HG02973 (cell line): ENCODE measurements around the gene STARD5.
A peak's percentile ranks its signal among the peaks of the same experiment; 100 is the strongest.
"Not testable (repeated sequence)": the region's sequence is repeated elsewhere in the genome, so short reads cannot be mapped to it uniquely, and the experiment has no call there.

ENCODE experiments used
- ATAC-seq: cut with Tn5 transposase; IDR thresholded peaks from one replicate; pipeline ENCODE4 v1.9.1; 2021; ENCODE audit warnings: moderate library complexity; ENCODE audit not compliant: unreplicated experiment

Gene STARD5

GRCh38 chr15:81323944-81324881 lies at the start of gene STARD5:
STARD5 (minus strand) TSS chr15:81324141; CDS start chr15:81324099, 42 bp downstream.
- ATAC-seq = peak; percentile 100

DNA sequence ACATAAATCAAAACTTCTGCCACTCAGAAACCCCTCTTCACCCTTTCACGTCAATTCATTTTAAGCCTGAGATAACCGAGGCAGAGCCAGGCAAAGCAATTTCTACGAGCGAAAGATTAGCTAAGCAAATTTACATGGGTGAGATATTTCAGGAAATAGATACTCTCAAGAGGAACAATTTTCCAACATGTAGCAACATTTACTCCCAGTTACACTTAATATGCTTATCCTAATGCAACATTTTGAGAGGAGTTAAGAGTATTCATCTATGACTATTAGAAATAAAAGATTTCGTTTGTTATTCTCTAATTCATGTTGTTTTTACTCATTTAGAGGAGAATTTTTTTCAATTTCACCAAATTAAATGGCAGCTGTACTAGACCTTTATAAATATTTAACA lies 49.2 kb upstream of the STARD5 start:
- ATAC-seq = no peak

GRCh38 chr15:81372575-81372974 lies 48.6 kb upstream of the STARD5 start:
- ATAC-seq = no peak

- no peak for ATAC-seq
Measured at GRCh38 chr15:81363718-81364500, 40.0 kb upstream of the STARD5 start.

- no peak for ATAC-seq
Measured at GRCh38 chr15:81363276-81363675, 39.3 kb upstream of the STARD5 start.

GRCh38 chr15:81362790-81363189 lies 38.8 kb upstream of the STARD5 start:
- ATAC-seq = no peak

DNA sequence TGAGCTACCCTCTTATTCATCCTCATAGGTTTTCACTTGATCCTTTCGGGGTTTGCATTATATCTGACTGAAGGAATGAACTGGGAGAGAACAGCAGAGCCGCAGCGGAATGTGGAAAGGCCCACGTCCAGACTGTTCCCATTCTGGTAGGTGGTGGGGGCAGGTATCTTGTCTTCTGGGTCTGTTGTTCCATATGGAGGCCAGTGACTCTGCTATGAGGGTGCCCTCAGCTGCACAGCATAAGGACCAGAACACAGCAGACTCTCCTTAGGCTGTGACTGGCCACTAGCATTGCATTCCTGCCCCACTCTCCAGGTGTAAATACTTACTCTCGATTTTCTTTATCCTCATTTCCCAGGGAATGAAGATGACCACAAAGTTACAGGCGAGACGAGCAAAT lies 38.0 kb upstream of the STARD5 start:
- ATAC-seq = no peak

- ATAC-seq = no peak
Measured at GRCh38 chr15:81360491-81360890, 36.5 kb upstream of the STARD5 start.

DNA sequence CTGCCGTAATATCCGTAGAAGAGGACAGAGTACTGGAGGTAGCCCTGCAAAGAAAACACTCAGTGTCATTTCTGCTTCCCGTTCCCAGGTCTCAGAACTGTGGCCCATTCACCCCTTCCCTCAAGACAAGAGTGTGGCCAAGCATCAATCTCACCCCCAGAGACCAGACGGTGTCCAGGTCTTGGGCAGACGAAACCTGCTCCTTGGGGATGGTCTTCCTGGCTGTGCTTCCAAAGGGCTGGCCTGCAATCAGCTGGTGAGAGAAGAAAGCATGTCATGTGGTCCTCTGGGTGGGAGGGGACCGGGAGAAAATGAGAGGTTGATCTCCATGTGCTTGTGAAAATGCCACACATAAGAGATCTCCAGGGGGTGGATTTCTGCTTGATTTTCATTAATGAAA lies 34.3 kb upstream of the STARD5 start:
- no peak for ATAC-seq

- no peak for ATAC-seq
Measured at GRCh38 chr15:81357180-81357686, 33.3 kb upstream of the STARD5 start.

DNA sequence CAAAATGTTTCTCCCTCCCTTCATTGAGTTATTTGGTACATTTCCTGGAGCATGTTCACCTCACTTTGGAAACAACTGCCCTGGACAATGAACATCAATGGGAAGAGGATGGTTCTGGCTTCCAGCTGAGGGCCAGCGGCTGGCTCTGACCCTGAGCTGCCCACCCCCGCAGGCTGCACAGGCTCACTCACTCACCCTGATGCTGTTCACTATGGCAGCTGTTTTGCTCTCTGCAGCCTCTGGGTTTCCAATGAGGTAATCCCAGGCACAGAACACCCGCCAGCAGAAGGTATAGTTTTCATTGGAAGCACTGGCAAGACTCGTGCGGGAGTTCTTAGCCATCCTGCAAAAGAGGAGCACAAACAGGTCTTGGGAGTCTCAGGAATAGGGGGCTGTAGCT lies 32.3 kb upstream of the STARD5 start:
- no peak for ATAC-seq

DNA sequence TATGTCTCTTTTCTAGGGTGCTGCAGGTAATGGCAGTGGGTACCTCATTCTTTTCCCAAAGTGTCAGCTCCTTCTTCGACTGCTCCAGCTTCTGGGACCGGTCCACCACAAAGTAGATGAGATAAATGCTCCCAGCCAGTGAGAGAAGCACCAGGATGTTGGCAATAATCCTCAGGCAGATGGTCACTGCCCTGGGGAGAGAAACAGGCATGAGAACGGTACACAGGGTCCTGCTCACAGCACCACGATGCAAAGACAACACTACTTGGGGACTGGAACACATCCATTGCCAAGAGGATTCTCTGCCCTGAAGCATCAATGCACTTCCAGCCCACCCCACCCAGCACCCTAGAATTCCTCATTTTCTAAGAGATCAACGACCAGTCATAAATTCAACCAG lies 27.7 kb upstream of the STARD5 start:
- no peak for ATAC-seq

DNA sequence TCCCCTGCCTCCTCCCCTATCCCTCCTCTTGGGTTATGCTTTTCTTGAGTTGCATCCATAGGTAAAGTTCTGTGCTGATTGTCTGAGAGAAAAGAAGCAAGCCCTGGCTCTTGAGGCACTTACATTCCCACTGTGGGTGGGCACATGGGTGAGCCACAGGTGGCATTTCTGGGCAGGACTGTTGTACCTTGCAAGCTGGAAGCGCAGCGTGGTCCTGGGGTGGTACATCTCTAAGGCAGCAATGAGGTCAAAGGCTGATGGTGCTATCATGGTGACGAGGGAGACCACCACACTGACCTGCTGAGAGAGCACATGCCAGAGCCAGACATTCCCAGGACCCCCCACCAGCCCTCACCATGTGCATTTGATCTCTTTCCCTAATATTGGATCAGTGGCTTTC lies 25.3 kb upstream of the STARD5 start:
- ATAC-seq = no peak

GRCh38 chr15:81348691-81349090 lies 24.8 kb upstream of the STARD5 start:
- ATAC-seq = not testable (repeated sequence)

GRCh38 chr15:81347910-81348309 lies 24.0 kb upstream of the STARD5 start:
- no peak for ATAC-seq

DNA sequence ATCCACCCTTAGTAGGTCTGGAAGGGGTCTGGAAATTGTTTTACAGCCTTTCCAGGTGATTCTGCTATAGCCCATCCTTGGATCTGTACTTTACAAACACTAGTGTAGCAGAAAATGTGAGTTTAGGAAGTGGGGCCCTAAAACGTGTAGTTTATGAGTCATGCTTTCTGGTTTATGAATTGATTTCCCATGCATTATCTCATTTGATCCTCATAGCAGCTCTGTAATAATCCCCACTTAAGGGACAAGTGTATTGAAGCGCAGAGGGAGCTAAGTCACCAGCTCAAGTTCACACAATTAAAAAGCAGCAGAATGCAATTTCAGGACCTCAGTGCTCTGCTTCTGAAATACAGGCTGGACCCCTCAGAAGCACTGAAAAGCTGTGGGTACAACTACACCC lies 22.7 kb upstream of the STARD5 start:
- no peak for ATAC-seq

DNA sequence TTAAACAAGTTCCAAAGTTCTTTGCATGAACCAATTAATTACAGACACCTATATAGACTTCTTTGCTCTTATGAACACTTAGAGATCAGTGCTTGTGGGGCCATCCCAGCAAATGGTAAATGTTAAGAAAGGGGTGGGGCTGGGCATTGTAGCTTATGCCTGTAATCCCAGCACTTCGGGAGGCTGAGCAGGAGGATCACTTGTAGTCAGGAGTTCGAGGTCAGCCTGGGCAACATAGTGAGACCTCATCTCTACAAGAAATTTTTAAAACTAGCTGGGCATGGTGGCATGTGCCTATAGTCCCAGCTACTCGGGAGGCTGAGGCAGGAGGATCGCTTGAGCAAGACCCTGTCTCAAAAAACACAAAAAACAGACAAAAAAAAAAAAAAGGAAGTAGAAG lies 19.4 kb upstream of the STARD5 start:
- no peak for ATAC-seq

DNA sequence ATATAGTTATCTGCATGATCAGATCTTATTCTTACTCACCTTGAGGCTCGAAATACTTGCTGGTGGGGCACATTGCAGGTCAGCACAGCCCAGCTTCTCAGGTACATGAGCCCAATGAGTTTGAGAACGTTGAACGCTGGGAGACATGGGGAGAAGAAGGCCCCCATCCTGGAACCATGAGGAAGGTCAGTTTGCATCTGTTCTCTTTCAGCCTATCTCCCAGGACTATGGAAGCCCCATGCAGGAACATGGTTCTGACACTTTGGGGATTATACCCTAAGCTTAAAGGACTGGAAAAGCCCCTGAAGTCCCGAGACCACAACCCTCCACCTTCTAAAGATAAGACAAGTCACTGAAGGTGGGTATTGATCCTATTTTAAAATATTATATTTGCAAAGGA lies 17.4 kb upstream of the STARD5 start:
- ATAC-seq = no peak

DNA sequence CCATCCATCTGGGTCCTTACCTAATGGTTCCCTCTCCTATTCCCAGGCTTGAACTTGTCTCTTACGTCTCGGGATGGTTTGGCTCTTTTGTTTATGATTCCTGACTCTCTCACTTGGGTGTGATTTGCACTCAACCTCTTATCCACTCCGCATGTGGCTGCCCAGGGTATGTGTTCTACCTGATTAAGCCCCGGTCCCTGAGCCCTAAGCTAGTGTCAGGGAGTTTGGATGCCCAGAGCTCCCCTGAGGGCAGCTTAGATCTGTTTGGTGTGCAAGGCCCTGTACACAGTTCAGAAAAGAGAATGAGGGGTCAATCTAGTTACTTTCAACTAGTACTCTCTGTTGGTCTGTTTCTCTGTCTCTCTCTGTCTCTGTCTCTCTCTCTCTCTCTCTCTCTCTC lies 15.9 kb upstream of the STARD5 start:
- ATAC-seq = no peak

- no peak for ATAC-seq
Measured at GRCh38 chr15:81339321-81339720, 15.4 kb upstream of the STARD5 start.

- no peak for ATAC-seq
Measured at GRCh38 chr15:81338170-81339007, 14.4 kb upstream of the STARD5 start.
